ENCODE results near the gene GIMAP4.
"Not testable (repeated sequence)": the region's sequence is repeated elsewhere in the genome, so short reads cannot be mapped to it uniquely, and the experiment has no call there.

GIMAP4 gene

GRCh38 chr7:150564566-150564965, 2.6 kb upstream of the GIMAP4 start:
- no peaks in the 10 kb centered on the region for H3K36me3 ChIP-seq (ENCODE audit: control insufficient read depth, insufficient read depth, low read length)
- H3K27me3 ChIP-seq (ENCODE audit: control insufficient read depth, insufficient read depth, low read length), result no peaks in the 10 kb centered on the region
- H3K4me3 ChIP-seq (ENCODE audit: low read depth, low read length), result no peak overlapping the region
- peaks cover 40% of the 10 kb centered on the region for H3K4me1 ChIP-seq (ENCODE audit: control insufficient read depth, insufficient read depth, low read length)
- no peaks in the 10 kb centered on the region for H3K9me3 ChIP-seq (ENCODE audit: control insufficient read depth, insufficient read depth, low read length)
- no peak overlapping the region for H3K9ac ChIP-seq (ENCODE audit: low read depth, low read length)

- Histone ChIP-seq H3K4me3 (ENCODE audit: low read depth, low read length) (no peak overlapping the region), H3K4me1 (ENCODE audit: control insufficient read depth, insufficient read depth, low read length) (peaks cover 40% of the 10 kb centered on the region), H3K36me3 (ENCODE audit: control insufficient read depth, insufficient read depth, low read length) (no peaks in the 10 kb centered on the region), H3K9ac (ENCODE audit: low read depth, low read length) (no peak overlapping the region), H3K27me3 (ENCODE audit: control insufficient read depth, insufficient read depth, low read length) (no peaks in the 10 kb centered on the region), H3K9me3 (ENCODE audit: control insufficient read depth, insufficient read depth, low read length) (no peaks in the 10 kb centered on the region)
Observed at GRCh38 chr7:150565239-150565638, 2.0 kb upstream of the GIMAP4 start.

- H3K9ac ChIP-seq (ENCODE audit: low read depth, low read length), result no peak overlapping the region
- H3K9me3 ChIP-seq (ENCODE audit: control insufficient read depth, insufficient read depth, low read length), result no peaks in the 10 kb centered on the region
- H3K27me3 ChIP-seq (ENCODE audit: control insufficient read depth, insufficient read depth, low read length), result no peaks in the 10 kb centered on the region
- H3K4me3 ChIP-seq (ENCODE audit: low read depth, low read length), result no peak overlapping the region
- H3K36me3 ChIP-seq (ENCODE audit: control insufficient read depth, insufficient read depth, low read length), result no peaks in the 10 kb centered on the region
- peaks cover 40% of the 10 kb centered on the region for H3K4me1 ChIP-seq (ENCODE audit: control insufficient read depth, insufficient read depth, low read length)
Observed at GRCh38 chr7:150566123-150566522, 1.1 kb upstream of the GIMAP4 start.

GRCh38 chr7:150566572-150566971, 618 bp upstream of the GIMAP4 start:
- Histone ChIP-seq H3K9me3 (ENCODE audit: control insufficient read depth, insufficient read depth, low read length) (no peaks in the 10 kb centered on the region), H3K4me1 (ENCODE audit: control insufficient read depth, insufficient read depth, low read length) (peaks cover 40% of the 10 kb centered on the region), H3K9ac (ENCODE audit: low read depth, low read length) (no peak overlapping the region)

GRCh38 chr7:150567871-150568301, 696 bp downstream of the GIMAP4 start:
- Histone ChIP-seq H3K36me3 (ENCODE audit: control insufficient read depth, insufficient read depth, low read length) (no peaks in the 10 kb centered on the region), H3K4me1 (ENCODE audit: control insufficient read depth, insufficient read depth, low read length) (peaks cover 40% of the 10 kb centered on the region), H3K27me3 (ENCODE audit: control insufficient read depth, insufficient read depth, low read length) (no peaks in the 10 kb centered on the region), H3K4me3 (ENCODE audit: low read depth, low read length) (no peak overlapping the region), H3K9ac (ENCODE audit: low read depth, low read length) (no peak overlapping the region), H3K9me3 (ENCODE audit: control insufficient read depth, insufficient read depth, low read length) (no peaks in the 10 kb centered on the region)

More at GRCh38 chr7:150566572-150566971, 618 bp upstream of the GIMAP4 start:
- no peaks in the 10 kb centered on the region for H3K27me3 ChIP-seq (ENCODE audit: control insufficient read depth, insufficient read depth, low read length)
- H3K4me3 ChIP-seq (ENCODE audit: low read depth, low read length), result no peak overlapping the region
- H3K36me3 ChIP-seq (ENCODE audit: control insufficient read depth, insufficient read depth, low read length), result no peaks in the 10 kb centered on the region

- Histone ChIP-seq H3K9ac (ENCODE audit: low read depth, low read length) (no peak overlapping the region), H3K27me3 (ENCODE audit: control insufficient read depth, insufficient read depth, low read length) (no peaks in the 10 kb centered on the region), H3K4me3 (ENCODE audit: low read depth, low read length) (no peak overlapping the region), H3K4me1 (ENCODE audit: control insufficient read depth, insufficient read depth, low read length) (peaks cover 36% of the 10 kb centered on the region), H3K36me3 (ENCODE audit: control insufficient read depth, insufficient read depth, low read length) (no peaks in the 10 kb centered on the region), H3K9me3 (ENCODE audit: control insufficient read depth, insufficient read depth, low read length) (no peaks in the 10 kb centered on the region)
Observed at GRCh38 chr7:150568714-150569113, 1.5 kb downstream of the GIMAP4 start.

GRCh38 chr7:150569245-150569955, 2.2 kb downstream of the GIMAP4 start:
- peaks cover 30% of the 10 kb centered on the region for H3K4me1 ChIP-seq (ENCODE audit: control insufficient read depth, insufficient read depth, low read length)
- H3K9me3 ChIP-seq (ENCODE audit: control insufficient read depth, insufficient read depth, low read length), result no peaks in the 10 kb centered on the region
- no peak overlapping the region for H3K9ac ChIP-seq (ENCODE audit: low read depth, low read length)
- no peaks in the 10 kb centered on the region for H3K36me3 ChIP-seq (ENCODE audit: control insufficient read depth, insufficient read depth, low read length)
- H3K27me3 ChIP-seq (ENCODE audit: control insufficient read depth, insufficient read depth, low read length), result no peaks in the 10 kb centered on the region
- no peak overlapping the region for H3K4me3 ChIP-seq (ENCODE audit: low read depth, low read length)

- no peak overlapping the region for H3K9ac ChIP-seq (ENCODE audit: low read depth, low read length)
- H3K4me3 ChIP-seq (ENCODE audit: low read depth, low read length), result no peak overlapping the region
- no peaks in the 10 kb centered on the region for H3K9me3 ChIP-seq (ENCODE audit: control insufficient read depth, insufficient read depth, low read length)
- no peaks in the 10 kb centered on the region for H3K36me3 ChIP-seq (ENCODE audit: control insufficient read depth, insufficient read depth, low read length)
- peaks cover 19% of the 10 kb centered on the region for H3K4me1 ChIP-seq (ENCODE audit: control insufficient read depth, insufficient read depth, low read length)
- no peaks in the 10 kb centered on the region for H3K27me3 ChIP-seq (ENCODE audit: control insufficient read depth, insufficient read depth, low read length)
Observed at GRCh38 chr7:150570556-150571465, 3.6 kb downstream of the GIMAP4 start.

GRCh38 chr7:150572496-150572895, 5.3 kb downstream of the GIMAP4 start:
- H3K36me3 ChIP-seq (ENCODE audit: control insufficient read depth, insufficient read depth, low read length), result no peaks in the 10 kb centered on the region
- no peaks in the 10 kb centered on the region for H3K27me3 ChIP-seq (ENCODE audit: control insufficient read depth, insufficient read depth, low read length)
- H3K9ac ChIP-seq (ENCODE audit: low read depth, low read length), result no peak overlapping the region
- H3K9me3 ChIP-seq (ENCODE audit: control insufficient read depth, insufficient read depth, low read length), result no peaks in the 10 kb centered on the region
- peaks cover 4% of the 10 kb centered on the region for H3K4me1 ChIP-seq (ENCODE audit: control insufficient read depth, insufficient read depth, low read length)
- no peak overlapping the region for H3K4me3 ChIP-seq (ENCODE audit: low read depth, low read length)

GRCh38 chr7:150579979-150580637, 12.9 kb downstream of the GIMAP4 start:
- H3K9me3 ChIP-seq (ENCODE audit: control insufficient read depth, insufficient read depth, low read length); H3K4me3 ChIP-seq (ENCODE audit: low read depth, low read length); H3K4me1 ChIP-seq (ENCODE audit: control insufficient read depth, insufficient read depth, low read length); H3K27me3 ChIP-seq (ENCODE audit: control insufficient read depth, insufficient read depth, low read length); H3K9ac ChIP-seq (ENCODE audit: low read depth, low read length); H3K36me3 ChIP-seq (ENCODE audit: control insufficient read depth, insufficient read depth, low read length): not testable (repeated sequence)

GRCh38 chr7:150580638-150581394, 13.6 kb downstream of the GIMAP4 start:
- peaks cover 2% of the 10 kb centered on the region for H3K27me3 ChIP-seq (ENCODE audit: control insufficient read depth, insufficient read depth, low read length)
- no peaks in the 10 kb centered on the region for H3K4me1 ChIP-seq (ENCODE audit: control insufficient read depth, insufficient read depth, low read length)
- H3K9ac ChIP-seq (ENCODE audit: low read depth, low read length), result no peak overlapping the region
- no peaks in the 10 kb centered on the region for H3K36me3 ChIP-seq (ENCODE audit: control insufficient read depth, insufficient read depth, low read length)
- H3K9me3 ChIP-seq (ENCODE audit: control insufficient read depth, insufficient read depth, low read length), result no peaks in the 10 kb centered on the region
- no peak overlapping the region for H3K4me3 ChIP-seq (ENCODE audit: low read depth, low read length)

Data from iPS-15b (cell line).